Spleen (tissue), 11 donors: ENCODE data around the gene TLE4. TPM values are rescaled to one million over a fixed set of nuclear protein-coding genes. Genes with fewer than 3 reads are reported as not detected.

Experiments used
- DNase-seq: peaks from one replicate; pipeline ENCODE4 v3.0.0-alpha.2; 2020
- H3K27ac ChIP-seq, 8 donors: fragments of 200-600 bp; sonication (generic) in 7 of 8; 1 replicate in 4 of 8; 2 replicates in 4 of 8; pipeline versions ENCODE4 v1.5.0 to v1.8.0; 2016 to 2021; ENCODE audit warnings: inconsistent platforms in 4 of 8, mild to moderate bottlenecking in 4 of 8, moderate library complexity in 1 of 8
- H3K27me3 ChIP-seq, 7 donors: fragments of 200-600 bp; sonication (generic) in 6 of 7; replicated peaks in 1 of 7; 1 replicate in 4 of 7; 2 replicates in 3 of 7; pipeline versions ENCODE4 v1.5.0 to v1.8.0; 2016 to 2021; ENCODE audit warnings: inconsistent platforms in 3 of 7, mild to moderate bottlenecking in 1 of 7
- H3K36me3 ChIP-seq, 6 donors: fragments of 200-600 bp; sonication (generic) in 5 of 6; 1 replicate in 4 of 6; 2 replicates in 2 of 6; pipeline versions ENCODE4 v1.5.0 to v1.8.0; 2016 to 2021; ENCODE audit warnings: inconsistent platforms in 2 of 6
- H3K4me1 ChIP-seq, 6 donors: fragments of 200-600 bp; sonication (generic) in 5 of 6; 1 replicate in 3 of 6; 2 replicates in 3 of 6; pipeline versions ENCODE4 v1.5.0 to v1.8.0; 2016 to 2021; ENCODE audit warnings: inconsistent platforms in 3 of 6
- H3K4me3 ChIP-seq, 8 donors: fragments of 200-600 bp; sonication (generic) in 7 of 8; 1 replicate in 4 of 8; 2 replicates in 4 of 8; pipeline versions ENCODE4 v1.5.0 to v1.8.0; 2016 to 2021; ENCODE audit warnings: inconsistent platforms in 4 of 8, mild to moderate bottlenecking in 4 of 8, moderate library complexity in 2 of 8
- H3K9me3 ChIP-seq, 8 donors: fragments of 200-600 bp; sonication (generic) in 7 of 8; 1 replicate in 4 of 8; 2 replicates in 4 of 8; pipeline versions ENCODE4 v1.5.0 to v1.8.0; 2016 to 2021; ENCODE audit warnings: inconsistent platforms in 4 of 8
- POLR2A ChIP-seq, 3 donors: fragments of 450-650 bp; IDR thresholded peaks; one replicate each; pipeline ENCODE4 v1.5.1; 2017; ENCODE audit warnings: antibody characterized with exemption in 3 of 3, mild to moderate bottlenecking in 1 of 3
- POLR2AphosphoS5 ChIP-seq, 3 donors: sonication (generic); formaldehyde crosslinking; IDR thresholded peaks; one replicate each; pipeline ENCODE4 v1.5.1; 2017; ENCODE audit warnings: antibody characterized with exemption in 3 of 3
- WGBS, 5 donors: extraction: QIAGEN DNeasy Blood & Tissue Kit in 3 of 5; methylation state at CpG; one replicate each; pipeline versions ENCODE4 v1.1.5 to v1.1.7; 2013 to 2018; 5-methylcytosine and 5-hydroxymethylcytosine counted together
- intact Hi-C: fragments of 100-400 bp; cut with DNase I; formaldehyde crosslinking; loops from one replicate; pipeline ENCODE4 v1.15.0; 2023; ENCODE audit warnings: low total_unique reads
- polyA plus RNA-seq, 3 donors: library from polyadenylated mRNA; stranded (reverse); fragments of 200-250 nt; gene quantifications; one replicate each; pipeline ENCODE4 v1.2.1, GENCODE V29; 2013
- total RNA-seq, 7 donors: library from RNA; depleted of rRNA in 3 of 7; stranded (reverse); fragments of >200 nt in 3 of 7; fragmentation: NEBNext Ultra II Directional in 4 of 7; extraction: Animal tissue kit (Norgen Biotek cat#: 25700) in 4 of 7; gene quantifications; one replicate each; pipeline versions ENCODE4 v1.1.0 to v1.2.1, GENCODE V29; 2016 to 2021
- TF ChIP-seq, protein P1 (sequence below), 11 experiments: fragments of 200-600 bp in 7 of 11; fragments of 450-650 bp in 4 of 11; sonication (generic) in 4 of 11; IDR thresholded peaks in 8 of 11; conservative IDR thresholded peaks in 3 of 11; 1 replicate in 7 of 11; 2 replicates in 4 of 11; pipeline versions ENCODE4 v1.4.0 to v1.8.0; 2016 to 2021; ENCODE audit warnings: antibody characterized with exemption in 11 of 11, inconsistent platforms in 4 of 11, mild to moderate bottlenecking in 1 of 11
- donor health status: healthy with polysubstance abuse.
- donor health status: DM: no; HTN: no; CAD: no; lungs with moderate emphysema.
- donor health status: DM: no; HTN: no; CAD: no.
- donor health status: Bipolar disorder and iron deficiency.
- donor health status: healthy.
- donor health status: DM: no; HTN: no; CAD: no.
- donor health status: DM: yes; HTN: yes; CAD: no.

TLE4 gene
- total and polyA plus RNA-seq, 10 donors = 7.8 to 92.8 (median 70.5) TPM

DNA sequence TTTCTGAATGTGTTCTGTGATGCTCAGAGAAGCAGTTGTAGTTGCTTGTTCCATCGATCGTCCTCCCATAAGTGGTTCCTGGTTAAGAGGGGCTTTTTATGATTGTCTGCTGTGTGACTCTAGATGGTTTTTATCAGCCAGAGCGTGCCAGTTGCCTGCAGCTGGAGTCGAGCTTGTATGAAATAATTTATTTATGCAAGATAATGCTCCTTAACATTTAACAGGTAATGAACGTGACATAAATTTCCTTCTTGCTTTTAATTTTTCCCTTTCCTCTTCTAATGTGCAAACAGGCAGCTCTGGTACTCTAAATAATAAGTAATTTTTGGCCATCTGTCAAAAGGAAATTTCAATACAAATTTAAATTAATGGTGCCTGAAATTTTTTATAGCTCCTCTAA, 84.4 kb downstream of the TLE4 start:
- Histone ChIP-seq H3K27ac (no peak overlapping the region), H3K36me3 (peaks cover 0 to 63% (median 20%) of the 10 kb centered on the region in 6 donors), H3K4me1 (peaks cover 0 to 11% (median 6%) of the 10 kb centered on the region in 6 donors), H3K27me3 (no peaks in the 10 kb centered on the region), H3K9me3 (no peaks in the 10 kb centered on the region), H3K4me3 (no peak overlapping the region)
- DNase-seq = no peak
- TF ChIP-seq, protein P1, sequence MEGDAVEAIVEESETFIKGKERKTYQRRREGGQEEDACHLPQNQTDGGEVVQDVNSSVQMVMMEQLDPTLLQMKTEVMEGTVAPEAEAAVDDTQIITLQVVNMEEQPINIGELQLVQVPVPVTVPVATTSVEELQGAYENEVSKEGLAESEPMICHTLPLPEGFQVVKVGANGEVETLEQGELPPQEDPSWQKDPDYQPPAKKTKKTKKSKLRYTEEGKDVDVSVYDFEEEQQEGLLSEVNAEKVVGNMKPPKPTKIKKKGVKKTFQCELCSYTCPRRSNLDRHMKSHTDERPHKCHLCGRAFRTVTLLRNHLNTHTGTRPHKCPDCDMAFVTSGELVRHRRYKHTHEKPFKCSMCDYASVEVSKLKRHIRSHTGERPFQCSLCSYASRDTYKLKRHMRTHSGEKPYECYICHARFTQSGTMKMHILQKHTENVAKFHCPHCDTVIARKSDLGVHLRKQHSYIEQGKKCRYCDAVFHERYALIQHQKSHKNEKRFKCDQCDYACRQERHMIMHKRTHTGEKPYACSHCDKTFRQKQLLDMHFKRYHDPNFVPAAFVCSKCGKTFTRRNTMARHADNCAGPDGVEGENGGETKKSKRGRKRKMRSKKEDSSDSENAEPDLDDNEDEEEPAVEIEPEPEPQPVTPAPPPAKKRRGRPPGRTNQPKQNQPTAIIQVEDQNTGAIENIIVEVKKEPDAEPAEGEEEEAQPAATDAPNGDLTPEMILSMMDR (IDR thresholded peaks at IDR 0.05 in 8 of 11, conservative IDR thresholded peaks at IDR 0.05 in 3 of 11) = no peak
- TF ChIP-seq POLR2AphosphoS5 (IDR thresholded peaks at IDR 0.05) (no peak), POLR2A (IDR thresholded peaks at IDR 0.05) (no peak)
- 92 to 96% (median 94%) methylated on average over 5 of the region's 5 CpGs for WGBS, 5 donors
- intact Hi-C loops = no loop called here

- Histone ChIP-seq H3K27ac (no peak overlapping the region), H3K4me3 (no peak overlapping the region), H3K27me3 (no peaks in the 10 kb centered on the region), H3K4me1 (peaks cover 0 to 17% (median 6%) of the 10 kb centered on the region in 6 donors), H3K9me3 (no peaks in the 10 kb centered on the region), H3K36me3 (peaks cover 0 to 55% (median 17%) of the 10 kb centered on the region in 6 donors)
- intact Hi-C loops = no loop called here
- DNase-seq = no peak
- 94 to 99% (median 96%) methylated on average over 2 of the region's 2 CpGs for WGBS, 5 donors
- TF ChIP-seq POLR2A (IDR thresholded peaks at IDR 0.05) (no peak), POLR2AphosphoS5 (IDR thresholded peaks at IDR 0.05) (no peak)
- TF ChIP-seq, protein P1 (IDR thresholded peaks at IDR 0.05 in 8 of 11, conservative IDR thresholded peaks at IDR 0.05 in 3 of 11) = no peak
Observed at GRCh38 chr9:79657891-79658290, 86.1 kb downstream of the TLE4 start.

DNA sequence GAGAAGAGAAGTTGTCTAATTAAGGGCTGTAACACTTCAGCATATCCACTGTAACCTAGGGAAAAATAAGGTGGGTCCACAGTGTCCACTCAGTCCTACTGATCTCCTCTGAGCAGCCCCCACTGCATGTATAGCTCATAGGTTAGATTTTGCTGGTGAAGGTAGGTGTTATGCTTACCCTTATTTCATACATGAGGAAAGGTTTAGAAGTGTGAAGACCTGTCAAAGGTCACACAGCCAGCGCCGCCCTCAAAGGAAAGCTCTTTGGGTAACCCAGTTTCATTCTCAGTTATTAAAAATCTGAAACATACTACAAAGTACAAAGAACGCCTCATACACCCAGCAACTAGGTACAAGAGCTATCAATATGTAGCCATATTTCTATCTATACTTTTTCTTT, 87.2 kb downstream of the TLE4 start:
- WGBS, 5 donors = 85 to 93% (median 93%) methylated on average over 3 of the region's 3 CpGs

GRCh38 chr9:79660615-79661014, 88.8 kb downstream of the TLE4 start:
- TF ChIP-seq, protein P1 (IDR thresholded peaks at IDR 0.05 in 8 of 11, conservative IDR thresholded peaks at IDR 0.05 in 3 of 11) = no peak
- TF ChIP-seq POLR2A (IDR thresholded peaks at IDR 0.05) (no peak), POLR2AphosphoS5 (IDR thresholded peaks at IDR 0.05) (no peak)
- H3K4me1 ChIP-seq = peaks cover 0 to 39% (median 13%) of the 10 kb centered on the region in 6 donors
- H3K9me3 ChIP-seq = no peaks in the 10 kb centered on the region
- no peaks in the 10 kb centered on the region for H3K27me3 ChIP-seq
- DNase-seq = no peak
- WGBS, 5 donors = 95 to 97% (median 95%) methylated on average over 7 of the region's 7 CpGs
- peaks cover 0 to 28% (median 6%) of the 10 kb centered on the region in 6 donors for H3K36me3 ChIP-seq
- H3K27ac ChIP-seq = no peak overlapping the region
- no peak overlapping the region for H3K4me3 ChIP-seq
- intact Hi-C loops = no loop called here

More for the DNA sequence above, 87.2 kb downstream of the TLE4 start:
- H3K27ac ChIP-seq = no peak overlapping the region
- TF ChIP-seq POLR2A (IDR thresholded peaks at IDR 0.05) (no peak), POLR2AphosphoS5 (IDR thresholded peaks at IDR 0.05) (no peak)
- TF ChIP-seq, protein P1 (IDR thresholded peaks at IDR 0.05 in 8 of 11, conservative IDR thresholded peaks at IDR 0.05 in 3 of 11) = no peak
- intact Hi-C loops = no loop called here
- H3K27me3 ChIP-seq = no peaks in the 10 kb centered on the region
- H3K4me3 ChIP-seq = no peak overlapping the region
- peaks cover 0 to 28% (median 8%) of the 10 kb centered on the region in 6 donors for H3K4me1 ChIP-seq
- no peaks in the 10 kb centered on the region for H3K9me3 ChIP-seq
- no peak for DNase-seq
- peaks cover 0 to 45% (median 13%) of the 10 kb centered on the region in 6 donors for H3K36me3 ChIP-seq
